ENCODE results near the gene KLHDC10. TPM values are rescaled to one million over a fixed set of nuclear protein-coding genes. Genes with fewer than 3 reads are reported as not detected.

Gene KLHDC10, protein sequence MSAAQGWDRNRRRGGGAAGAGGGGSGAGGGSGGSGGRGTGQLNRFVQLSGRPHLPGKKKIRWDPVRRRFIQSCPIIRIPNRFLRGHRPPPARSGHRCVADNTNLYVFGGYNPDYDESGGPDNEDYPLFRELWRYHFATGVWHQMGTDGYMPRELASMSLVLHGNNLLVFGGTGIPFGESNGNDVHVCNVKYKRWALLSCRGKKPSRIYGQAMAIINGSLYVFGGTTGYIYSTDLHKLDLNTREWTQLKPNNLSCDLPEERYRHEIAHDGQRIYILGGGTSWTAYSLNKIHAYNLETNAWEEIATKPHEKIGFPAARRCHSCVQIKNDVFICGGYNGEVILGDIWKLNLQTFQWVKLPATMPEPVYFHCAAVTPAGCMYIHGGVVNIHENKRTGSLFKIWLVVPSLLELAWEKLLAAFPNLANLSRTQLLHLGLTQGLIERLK
- total RNA-seq, result 23.4 and 24.7 TPM in 2 replicates

DNA sequence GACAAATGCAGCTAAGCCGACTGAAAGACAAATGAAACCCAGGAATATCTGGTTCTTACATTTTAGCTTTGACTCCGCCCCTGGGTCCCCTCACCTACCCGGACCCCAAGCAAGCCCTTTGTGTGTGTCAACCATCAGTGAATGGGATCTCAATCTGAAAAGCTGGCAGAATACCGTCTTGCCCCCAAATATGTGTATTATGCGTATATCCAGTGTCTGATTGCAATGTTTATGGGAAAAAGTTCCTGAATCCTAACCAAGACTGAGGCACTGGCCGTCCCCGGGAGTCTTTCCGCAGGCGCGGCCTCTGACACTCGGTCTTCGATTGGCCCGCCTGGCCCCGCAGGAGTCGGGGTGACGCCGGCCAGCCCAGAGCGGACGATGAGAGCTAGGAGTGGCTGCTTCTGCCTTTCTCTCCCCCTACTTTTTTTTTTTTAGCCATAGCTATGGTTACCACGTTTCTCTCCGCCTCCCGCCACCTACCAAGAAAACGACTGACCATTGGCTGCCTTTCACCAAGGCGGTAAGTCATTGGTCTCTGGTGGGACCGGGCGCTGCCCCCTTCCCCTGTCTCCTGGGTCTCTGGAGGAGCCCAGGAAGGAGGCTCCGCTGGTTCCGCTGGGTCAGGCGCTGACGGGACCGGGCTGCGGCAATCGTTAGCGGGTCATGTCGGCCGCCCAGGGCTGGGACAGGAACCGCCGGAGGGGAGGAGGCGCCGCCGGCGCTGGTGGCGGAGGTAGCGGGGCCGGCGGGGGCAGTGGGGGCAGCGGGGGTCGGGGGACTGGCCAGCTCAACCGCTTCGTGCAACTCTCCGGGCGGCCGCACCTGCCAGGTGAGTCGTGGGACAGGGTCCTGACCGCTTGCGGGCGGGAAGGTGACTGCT, at the start of gene KLHDC10:
KLHDC10 (plus strand) TSS at position 557 of the 883 bp plus-strand sequence; CDS start at position 667, 110 bp downstream.

Other genes starting within 250 kb of the KLHDC10 start
- 49.7 and 65.5 TPM in 2 replicates for gene UBE2H, start 117.6 kb upstream of the KLHDC10 start, total RNA-seq
- 8.7 and 10.4 TPM in 2 replicates for gene ZC3HC1, start 19.2 kb upstream of the KLHDC10 start, total RNA-seq
- gene TMEM209, start 134.9 kb downstream of the KLHDC10 start, total RNA-seq, result 5.1 and 9.4 TPM in 2 replicates
- gene SSMEM1, start 137.3 kb downstream of the KLHDC10 start, total RNA-seq, result not detected in 2 replicates
- 0.43 TPM in 1 of 2 replicates, not detected in the other for gene CPA2, start 196.3 kb downstream of the KLHDC10 start, total RNA-seq
- gene CPA4, start 222.6 kb downstream of the KLHDC10 start, total RNA-seq, result 6.6 and 7.2 TPM in 2 replicates